ENCODE measurements around the gene RABGEF1.

GRCh38 chr7:66732439-66732838 lies 8.1 kb upstream of the RABGEF1 start:
- TF ChIP-seq POLR2A (IDR thresholded peaks at IDR 0.05) (no peak), EP300 (IDR thresholded peaks at IDR 0.05) (no peak)
